Cortex of kidney (tissue), 1 donor: Measurements from ENCODE around the gene SLC25A17.
"Not testable (repeated sequence)": the region's sequence is repeated elsewhere in the genome, so short reads cannot be mapped to it uniquely, and the experiment has no call there.

Source experiments
- DNase-seq: peaks from one replicate; lab custom pipeline; 2025; lab: John Stamatoyannopoulos, UW

SLC25A17 gene, protein sequence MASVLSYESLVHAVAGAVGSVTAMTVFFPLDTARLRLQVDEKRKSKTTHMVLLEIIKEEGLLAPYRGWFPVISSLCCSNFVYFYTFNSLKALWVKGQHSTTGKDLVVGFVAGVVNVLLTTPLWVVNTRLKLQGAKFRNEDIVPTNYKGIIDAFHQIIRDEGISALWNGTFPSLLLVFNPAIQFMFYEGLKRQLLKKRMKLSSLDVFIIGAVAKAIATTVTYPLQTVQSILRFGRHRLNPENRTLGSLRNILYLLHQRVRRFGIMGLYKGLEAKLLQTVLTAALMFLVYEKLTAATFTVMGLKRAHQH

DNA sequence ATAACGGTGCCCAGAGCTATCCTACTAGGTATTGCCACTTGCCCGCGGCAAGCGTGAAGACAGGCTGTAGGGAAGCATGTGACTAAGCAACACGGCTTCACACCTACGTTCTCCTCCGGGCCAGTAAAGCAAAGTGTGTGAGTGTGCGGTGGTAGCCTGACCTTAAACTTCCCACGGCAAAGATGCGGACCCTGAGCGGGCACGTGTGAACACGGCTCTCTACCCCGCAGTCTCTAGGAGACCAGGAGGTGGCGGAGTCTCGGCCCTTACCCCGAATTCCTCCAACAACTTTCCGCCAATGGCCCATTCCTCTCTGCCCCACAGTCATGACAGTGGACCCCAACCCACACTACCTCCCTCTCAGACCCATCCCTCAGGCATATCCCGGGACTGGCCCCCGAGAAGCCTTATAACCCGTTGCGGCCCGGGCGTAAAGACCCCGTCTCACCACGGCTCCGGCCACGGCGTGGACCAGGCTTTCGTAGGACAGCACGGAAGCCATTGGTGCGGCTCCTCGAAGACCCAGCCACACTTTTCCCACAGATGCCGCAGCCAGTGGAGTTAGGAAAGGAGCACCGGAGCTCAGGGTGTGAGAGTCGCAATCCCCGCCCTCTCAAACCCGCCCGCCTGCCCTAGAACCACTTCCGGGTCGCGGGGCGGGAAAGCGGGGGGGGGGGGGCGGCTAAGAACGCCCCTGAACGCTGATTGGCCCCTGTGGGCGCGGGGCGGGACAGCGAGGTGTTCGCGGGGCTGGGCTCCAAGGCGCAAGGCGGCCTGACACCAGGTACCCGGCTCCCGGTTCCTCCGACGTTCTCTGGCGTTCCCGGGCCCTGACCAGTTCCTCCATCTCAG is at the start of gene SLC25A17:
SLC25A17 (minus strand) TSS at position 600 of the 852 bp plus-strand sequence; CDS start at position 502, 98 bp downstream.
- no peak for DNase-seq

DNA sequence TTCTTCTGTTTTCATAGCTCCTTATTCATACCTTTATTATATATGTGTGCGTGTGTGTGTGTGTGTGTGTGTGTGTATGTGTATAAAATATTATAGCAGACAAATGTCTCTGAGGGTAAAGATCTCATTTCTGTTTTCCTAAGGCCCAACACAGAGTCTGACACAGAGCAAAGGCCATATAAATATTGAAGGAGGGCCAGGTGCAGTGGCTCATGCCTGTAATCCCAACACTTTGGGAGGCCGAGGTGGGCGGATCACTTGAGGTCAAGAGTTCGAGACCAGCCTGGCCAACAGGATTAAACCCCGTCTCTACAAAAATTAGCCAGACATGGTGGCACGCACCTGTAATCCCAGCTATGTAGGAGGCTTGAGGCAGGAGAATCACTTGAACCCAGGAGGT is 49.2 kb upstream of the SLC25A17 start:
- not testable (repeated sequence) for DNase-seq

DNA sequence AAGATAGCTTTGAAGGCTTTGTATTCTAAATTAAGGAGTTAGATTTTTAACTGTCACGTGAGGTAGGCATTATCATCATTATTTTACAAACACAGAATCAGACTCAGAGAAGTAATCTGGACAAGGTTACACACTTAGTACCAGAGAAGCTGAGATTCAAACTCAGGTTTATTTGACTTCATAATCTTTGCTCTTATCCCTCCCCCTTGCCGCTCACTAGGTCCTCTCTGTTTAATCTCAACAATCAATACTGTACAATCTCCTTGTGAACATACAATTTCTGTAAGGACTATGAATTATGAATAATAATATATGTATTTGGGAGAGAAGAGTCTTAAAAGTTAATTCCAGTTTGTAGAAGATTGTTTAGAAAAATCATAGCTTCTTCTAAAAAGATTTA is 48.0 kb upstream of the SLC25A17 start:
- DNase-seq = no peak

- no peak for DNase-seq
Measured at GRCh38 chr22:40862537-40862936, 43.4 kb upstream of the SLC25A17 start.

GRCh38 chr22:40862013-40862412 is 42.9 kb upstream of the SLC25A17 start, which contains the start of gene DNAJB7:
Gene DNAJB7, minus strand, starts transcription at chr22:40862113. Its CDS starts 119 bp downstream, at chr22:40861994.
- DNase-seq = no peak

GRCh38 chr22:40857309-40857855 is 38.2 kb upstream of the SLC25A17 start:
- no peak for DNase-seq

DNA sequence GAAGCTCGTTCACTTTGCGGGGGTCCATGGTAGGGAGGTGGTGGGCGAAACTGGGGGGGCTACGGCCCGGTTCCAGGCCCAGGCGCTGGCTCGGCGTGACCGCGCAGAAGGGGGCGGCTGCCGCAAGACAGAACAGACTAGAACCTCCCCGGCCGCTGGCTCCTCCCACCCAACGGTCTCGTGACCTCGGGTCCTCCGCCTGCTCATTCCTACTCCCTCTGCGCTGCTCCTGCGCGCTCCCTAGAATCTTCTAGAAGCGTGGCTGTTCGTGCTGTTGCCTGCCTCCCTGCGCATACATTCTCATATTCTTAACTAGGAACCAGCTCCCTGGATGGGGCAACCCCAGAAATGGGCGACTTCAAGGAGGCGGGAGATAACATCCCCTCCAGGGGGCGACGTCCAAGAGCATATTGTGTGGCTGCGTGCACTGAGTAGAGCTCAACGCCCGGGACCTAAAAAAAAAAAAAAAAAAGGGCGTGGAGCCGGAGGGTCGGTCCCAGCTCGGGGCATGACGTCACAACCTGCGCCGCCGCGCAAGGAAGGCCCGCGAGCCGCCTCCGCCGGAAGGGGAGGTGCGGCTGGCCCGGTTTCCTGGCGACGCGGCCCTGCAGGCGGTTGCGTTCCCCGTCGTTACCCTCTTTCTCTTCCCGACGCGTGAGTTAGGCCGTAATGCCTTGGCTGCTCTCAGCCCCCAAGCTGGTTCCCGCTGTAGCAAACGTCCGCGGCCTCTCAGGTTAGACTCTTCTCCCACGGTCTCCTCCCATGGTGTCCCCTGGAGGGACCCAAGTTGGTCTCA is 37.6 kb upstream of the SLC25A17 start, which contains the start of the genes ST13 and XPNPEP3:
ST13 (minus strand) TSS at position 127 of the 796 bp plus-strand sequence; CDS start at position 28, 99 bp downstream.
XPNPEP3 (plus strand) TSS at position 636 of the 796 bp plus-strand sequence; CDS start at position 670, 34 bp downstream.
- peak; percentile 81 for DNase-seq

- no peak for DNase-seq
Measured at GRCh38 chr22:40855979-40856512, 36.9 kb upstream of the SLC25A17 start.

GRCh38 chr22:40855071-40855978 is 36.2 kb upstream of the SLC25A17 start:
- no peak for DNase-seq

- no peak for DNase-seq
Measured at GRCh38 chr22:40853961-40854360, 34.8 kb upstream of the SLC25A17 start.

DNA sequence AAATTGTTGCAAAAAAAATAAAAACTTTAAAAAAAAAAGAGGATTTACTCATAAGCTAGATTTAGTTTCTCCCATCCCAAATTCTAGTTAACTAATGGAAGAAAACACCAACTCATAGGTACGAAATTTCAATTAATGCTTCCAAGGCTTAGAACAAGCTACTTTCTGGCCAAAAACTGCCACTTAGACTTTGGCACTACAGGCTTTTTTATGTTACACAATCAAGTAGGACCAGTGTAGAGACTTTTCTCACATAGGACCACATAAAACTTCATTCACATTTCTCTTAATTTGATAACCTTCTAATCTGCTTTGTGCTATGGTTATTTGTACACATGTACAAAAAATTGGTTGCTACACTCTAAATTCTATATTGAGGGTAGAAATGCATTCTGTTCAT is 34.2 kb upstream of the SLC25A17 start:
- DNase-seq = no peak

- not testable (repeated sequence) for DNase-seq
Measured at GRCh38 chr22:40845816-40846215, 26.7 kb upstream of the SLC25A17 start.

DNA sequence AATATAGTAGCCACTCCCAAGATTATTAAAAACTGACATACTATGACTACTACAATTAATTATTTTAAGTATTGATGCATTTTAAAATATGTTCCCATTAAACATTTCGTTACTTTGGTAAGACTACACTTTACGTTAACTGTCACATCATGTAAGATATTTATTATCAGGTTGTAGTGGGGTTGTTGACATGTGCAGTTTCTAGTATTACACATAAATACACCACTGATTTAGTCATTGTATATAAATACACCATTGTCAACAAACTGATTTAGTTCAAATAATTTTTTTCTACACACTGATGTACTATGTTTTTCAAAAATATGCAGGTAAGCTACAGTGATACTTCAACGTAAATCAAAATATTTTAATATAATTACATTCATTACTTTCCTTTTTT is 25.8 kb upstream of the SLC25A17 start:
- DNase-seq = no peak

DNA sequence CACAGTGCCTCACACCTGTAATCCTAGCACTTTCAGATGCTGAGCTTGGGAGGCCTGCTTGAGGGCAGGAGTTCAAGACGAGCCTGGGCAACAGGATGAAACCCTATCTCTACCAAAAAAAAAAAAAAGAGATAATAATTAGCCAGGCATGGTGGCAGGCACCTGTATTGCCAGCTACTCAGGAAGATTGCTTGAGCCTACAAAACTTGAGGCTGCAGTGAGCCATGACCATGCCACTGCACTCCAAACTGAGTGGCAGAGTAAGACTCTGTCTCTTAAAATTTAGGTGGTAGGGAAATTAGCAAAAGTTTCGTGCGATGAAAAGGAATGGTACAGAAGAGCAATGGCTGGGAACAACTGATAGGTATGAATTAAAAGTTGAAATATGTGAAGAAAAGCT is 19.3 kb upstream of the SLC25A17 start:
- no peak for DNase-seq

DNA sequence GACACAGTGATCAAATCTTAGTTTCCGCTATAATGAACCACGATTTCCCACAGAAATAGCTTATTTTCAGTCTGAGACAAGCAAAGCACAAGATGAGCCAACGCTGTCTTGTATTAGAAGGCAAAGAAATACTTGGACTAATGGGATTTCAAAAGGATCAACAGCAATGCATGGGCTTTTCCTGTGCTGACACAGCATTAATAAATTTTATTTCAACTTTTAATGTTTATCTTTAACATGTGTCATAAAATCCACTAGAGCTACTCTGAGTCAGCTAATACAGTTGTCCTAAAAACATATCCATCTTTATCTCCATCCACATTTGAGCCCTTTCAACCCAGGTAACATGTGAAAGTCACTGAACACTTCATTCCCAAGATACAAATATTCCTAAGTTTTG is 15.5 kb upstream of the SLC25A17 start:
- DNase-seq = no peak

GRCh38 chr22:40829131-40829530 is 10.0 kb upstream of the SLC25A17 start:
- no peak for DNase-seq

DNA sequence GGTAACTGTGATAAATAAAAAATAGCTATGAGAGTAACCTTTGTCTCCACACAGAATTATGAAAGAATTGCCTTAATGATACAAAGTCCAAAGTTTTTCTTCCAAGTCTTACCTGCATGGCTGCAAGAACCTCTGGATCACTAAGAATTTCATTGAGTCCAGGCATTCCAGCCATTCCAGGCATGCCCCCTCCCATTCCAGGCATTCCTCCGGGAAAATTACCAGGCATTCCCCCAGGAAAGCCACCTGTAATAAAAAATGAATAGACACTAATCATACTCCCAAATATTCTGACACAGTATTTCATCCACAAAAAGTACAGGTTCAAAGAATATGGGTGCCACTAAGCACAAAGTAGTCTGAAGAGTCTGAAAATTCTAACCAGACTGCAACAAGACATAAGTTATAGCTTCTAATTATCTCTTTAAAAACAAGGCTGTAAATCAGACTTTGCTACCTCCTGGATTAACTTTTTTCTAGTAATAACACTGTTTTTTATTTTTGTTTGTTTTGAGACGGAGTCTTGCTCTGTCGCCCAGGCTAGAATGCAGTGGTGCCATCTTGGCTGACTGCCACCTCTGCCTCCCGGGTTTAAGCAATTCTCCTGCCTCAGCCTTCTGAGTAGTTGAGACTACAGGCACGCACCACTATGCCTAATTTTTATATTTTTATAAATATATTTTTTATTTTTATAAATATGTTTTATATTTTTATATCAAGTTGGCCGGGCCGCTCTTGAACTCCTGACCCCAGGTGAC is 8.0 kb upstream of the SLC25A17 start:
- no peak for DNase-seq

GRCh38 chr22:40826292-40826691 is 7.1 kb upstream of the SLC25A17 start:
- not testable (repeated sequence) for DNase-seq

DNA sequence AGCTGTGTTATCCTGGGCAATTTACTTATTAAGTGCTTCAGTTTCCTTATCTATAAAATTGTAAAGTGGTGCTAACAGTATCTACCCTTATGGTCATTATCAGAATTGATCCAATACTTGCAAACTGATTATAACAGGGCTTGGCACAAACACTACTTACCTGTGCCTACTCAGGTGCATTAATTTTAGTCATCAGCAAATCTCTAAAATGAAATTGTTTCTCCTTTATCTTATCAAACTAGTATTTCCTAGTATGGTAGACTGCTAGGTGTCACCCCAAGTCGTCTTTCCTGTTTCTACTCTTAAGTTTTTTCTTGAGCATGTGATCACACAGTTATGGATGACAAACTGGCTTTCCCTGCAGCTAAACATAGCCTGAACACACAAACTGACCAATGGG is 4.3 kb upstream of the SLC25A17 start:
- DNase-seq = no peak
